ENCODE measurements around the gene ITIH5. TPM values are rescaled to one million over a fixed set of nuclear protein-coding genes. Genes with fewer than 3 reads are reported as not detected.
"Not testable (repeated sequence)": the region's sequence is repeated elsewhere in the genome, so short reads cannot be mapped to it uniquely, and the experiment has no call there.

The ITIH5 gene
- total and polyA plus RNA-seq, 9 of the 15 experiments (the other 6 are each of a cell fraction or from before 2014, with no cell fraction given): 0.52 to 4.5 (median 2.6) TPM

GRCh38 chr10:7686351-7687171, 19.8 kb upstream of the ITIH5 start (continued):
- TF ChIP-seq, protein P1, sequence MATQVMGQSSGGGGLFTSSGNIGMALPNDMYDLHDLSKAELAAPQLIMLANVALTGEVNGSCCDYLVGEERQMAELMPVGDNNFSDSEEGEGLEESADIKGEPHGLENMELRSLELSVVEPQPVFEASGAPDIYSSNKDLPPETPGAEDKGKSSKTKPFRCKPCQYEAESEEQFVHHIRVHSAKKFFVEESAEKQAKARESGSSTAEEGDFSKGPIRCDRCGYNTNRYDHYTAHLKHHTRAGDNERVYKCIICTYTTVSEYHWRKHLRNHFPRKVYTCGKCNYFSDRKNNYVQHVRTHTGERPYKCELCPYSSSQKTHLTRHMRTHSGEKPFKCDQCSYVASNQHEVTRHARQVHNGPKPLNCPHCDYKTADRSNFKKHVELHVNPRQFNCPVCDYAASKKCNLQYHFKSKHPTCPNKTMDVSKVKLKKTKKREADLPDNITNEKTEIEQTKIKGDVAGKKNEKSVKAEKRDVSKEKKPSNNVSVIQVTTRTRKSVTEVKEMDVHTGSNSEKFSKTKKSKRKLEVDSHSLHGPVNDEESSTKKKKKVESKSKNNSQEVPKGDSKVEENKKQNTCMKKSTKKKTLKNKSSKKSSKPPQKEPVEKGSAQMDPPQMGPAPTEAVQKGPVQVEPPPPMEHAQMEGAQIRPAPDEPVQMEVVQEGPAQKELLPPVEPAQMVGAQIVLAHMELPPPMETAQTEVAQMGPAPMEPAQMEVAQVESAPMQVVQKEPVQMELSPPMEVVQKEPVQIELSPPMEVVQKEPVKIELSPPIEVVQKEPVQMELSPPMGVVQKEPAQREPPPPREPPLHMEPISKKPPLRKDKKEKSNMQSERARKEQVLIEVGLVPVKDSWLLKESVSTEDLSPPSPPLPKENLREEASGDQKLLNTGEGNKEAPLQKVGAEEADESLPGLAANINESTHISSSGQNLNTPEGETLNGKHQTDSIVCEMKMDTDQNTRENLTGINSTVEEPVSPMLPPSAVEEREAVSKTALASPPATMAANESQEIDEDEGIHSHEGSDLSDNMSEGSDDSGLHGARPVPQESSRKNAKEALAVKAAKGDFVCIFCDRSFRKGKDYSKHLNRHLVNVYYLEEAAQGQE (IDR thresholded peaks at IDR 0.05; ENCODE audit: borderline replicate concordance): no peak
- TF ChIP-seq, protein P1 (CRISPR knock-in tag; IDR thresholded peaks at IDR 0.05; ENCODE audit: low read depth): no peak
- no peak for TF ChIP-seq HDAC8 (tag; IDR thresholded peaks at IDR 0.05)
- no peak for TF ChIP-seq PML (IDR thresholded peaks at IDR 0.05; ENCODE audit: low read length)
- no peak for TF ChIP-seq TRIM28 (IDR thresholded peaks at IDR 0.05)
- TF ChIP-seq MAFG (tag; conservative IDR thresholded peaks at IDR 0.05): no peak
- TF ChIP-seq MEF2A (IDR thresholded peaks at IDR 0.05; ENCODE audit: control insufficient read depth, low read depth, low read length): no peak
- TF ChIP-seq CEBPB (tag; IDR thresholded peaks at IDR 0.05): no peak
- TF ChIP-seq SIN3A (IDR thresholded peaks at IDR 0.05; ENCODE audit: borderline replicate concordance in 2 of 2, control insufficient read depth in 1 of 2, low read depth in 2 of 2, low read length in 2 of 2): no peak
- TF ChIP-seq, protein P2, sequence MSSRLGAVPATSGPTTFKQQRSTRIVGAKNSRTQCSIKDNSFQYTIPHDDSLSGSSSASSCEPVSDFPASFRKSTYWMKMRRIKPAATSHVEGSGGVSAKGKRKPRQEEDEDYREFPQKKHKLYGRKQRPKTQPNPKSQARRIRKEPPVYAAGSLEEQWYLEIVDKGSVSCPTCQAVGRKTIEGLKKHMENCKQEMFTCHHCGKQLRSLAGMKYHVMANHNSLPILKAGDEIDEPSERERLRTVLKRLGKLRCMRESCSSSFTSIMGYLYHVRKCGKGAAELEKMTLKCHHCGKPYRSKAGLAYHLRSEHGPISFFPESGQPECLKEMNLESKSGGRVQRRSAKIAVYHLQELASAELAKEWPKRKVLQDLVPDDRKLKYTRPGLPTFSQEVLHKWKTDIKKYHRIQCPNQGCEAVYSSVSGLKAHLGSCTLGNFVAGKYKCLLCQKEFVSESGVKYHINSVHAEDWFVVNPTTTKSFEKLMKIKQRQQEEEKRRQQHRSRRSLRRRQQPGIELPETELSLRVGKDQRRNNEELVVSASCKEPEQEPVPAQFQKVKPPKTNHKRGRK (tag; IDR thresholded peaks at IDR 0.05): no peak

- in situ Hi-C loops (cut with MboI): loop anchor here (10.0 kb wide), 1 partner anchor 155 kb away; no protein-coding TSS in a partner anchor
- 2% methylated on average over 5 of the region's 5 CpGs for WGBS (ENCODE audit: insufficient coverage, low coverage, missing lambda C conversion rate)
These were observed 13.3 kb upstream of the ITIH5 start for GRCh38 chr10:7680078-7680477.

More at GRCh38 chr10:7680078-7680477, 13.3 kb upstream of the ITIH5 start:
- H4K20me1 ChIP-seq (replicated peaks; ENCODE audit: control insufficient read depth, insufficient read depth, low read length); H3K36me3 ChIP-seq (ENCODE audit: control insufficient read depth, insufficient read depth, low read length); H2AFZ ChIP-seq (ENCODE audit: low read depth, low read length); H3K27me3 ChIP-seq (ENCODE audit: control insufficient read depth in 2 of 2, insufficient read depth in 2 of 2, low read length in 2 of 2); H3K9ac ChIP-seq (ENCODE audit: insufficient read depth in 1 of 2, low read depth in 2 of 2, low read length in 2 of 2); H3K79me2 ChIP-seq (ENCODE audit: control insufficient read depth, insufficient read depth, low read length); POLR2A ChIA-PET; CTCF ChIA-PET (ENCODE audit: low intra/inter-chr PET ratio); ATAC-seq; H3K9me1 ChIP-seq (ENCODE audit: control insufficient read depth, insufficient read depth, low read length); H3K9me3 ChIP-seq (replicated peaks; ENCODE audit: control insufficient read depth, insufficient read depth, low read depth, low read length); H3K4me3 ChIP-seq; intact Hi-C loops (cut with micrococcal nuclease); BruUV-seq (replicated peaks); DNase-seq (ENCODE audit: extremely low read depth in 1 of 4, low spot score in 3 of 4); H3K27ac ChIP-seq (ENCODE audit: extremely low read depth, low read depth, low read length); H3K4me1 ChIP-seq (replicated peaks in 1 of 2; ENCODE audit: control insufficient read depth in 2 of 2, insufficient read depth in 2 of 2, low read length in 2 of 2); FAIRE-seq; H3K4me2 ChIP-seq (ENCODE audit: insufficient read depth, low read length): not testable (repeated sequence)
